A549 (cell line): ENCODE data around the gene NAV2. TPM values are rescaled to one million over a fixed set of nuclear protein-coding genes. Genes with fewer than 3 reads are reported as not detected.
"Not testable (repeated sequence)": the region's sequence is repeated elsewhere in the genome, so short reads cannot be mapped to it uniquely, and the experiment has no call there.

Experiments
- ATAC-seq, 2 experiments: fragments of 200-7000 bp in 1 of 2; fragments of >200 bp in 1 of 2; cut with Nextera tagmentation in 1 of 2; cut with Tn5 transposase in 1 of 2; 3 replicates each; pipeline versions ENCODE4 v1.8.0 to v1.9.1; 2018 to 2020; ENCODE audit warnings: mild to moderate bottlenecking in 1 of 2, moderate library complexity in 1 of 2
- CTCF ChIA-PET: fragments of 300-600 bp; sonication (Branson Sonifier 250); formaldehyde crosslinking; extraction: SDS; loops from one replicate; lab custom pipeline; 2021; ENCODE audit warnings: antibody characterized with exemption, inconsistent platforms; lab: Yijun Ruan, JAX
- POLR2A ChIA-PET: fragments of 350-600 bp; formaldehyde crosslinking; extraction: SDS; loops from one replicate; lab custom pipeline; 2021; ENCODE audit warnings: antibody characterized with exemption, inconsistent platforms; lab: Yijun Ruan, JAX
- DNase-seq, 2 experiments: peaks; one replicate each; pipeline versions ENCODE4 v3.0.0 to v3.0.0-alpha.2; 2011 to 2016; ENCODE audit warnings: low read depth in 1 of 2, low spot score in 1 of 2
- FAIRE-seq: peaks from 2 replicates; lab custom pipeline; 2011; peaks lifted over from hg19 to GRCh38; lab: Jason Lieb, UNC
- H3K27ac ChIP-seq, 2 experiments: fragments of >200 bp; sonication (Bioruptor Twin); formaldehyde crosslinking; 3 replicates each; pipeline ENCODE4 v1.5.1; 2016 to 2017
- H3K4me1 ChIP-seq: fragments of >200 bp; sonication (Bioruptor Twin); formaldehyde crosslinking; 3 replicates; pipeline ENCODE4 v1.6.1; 2016
- H3K4me2 ChIP-seq: fragments of >200 bp; sonication (Bioruptor Twin); formaldehyde crosslinking; 3 replicates; pipeline ENCODE4 v1.6.1; 2016
- H3K4me3 ChIP-seq: fragments of >200 bp; sonication (Bioruptor Twin); formaldehyde crosslinking; 3 replicates; pipeline ENCODE4 v1.5.1; 2016
- H3K9me3 ChIP-seq: fragments of >200 bp; sonication (Bioruptor Twin); formaldehyde crosslinking; 3 replicates; pipeline ENCODE4 v1.6.1; 2016
- BHLHE40 ChIP-seq: IDR thresholded peaks from 2 replicates; pipeline ENCODE4 v1.6.1; 2012; ENCODE audit warnings: low read depth, low read length, inconsistent platforms
- CBX2 ChIP-seq: fragments of 200-600 bp; sonication (generic); IDR thresholded peaks from 2 replicates; pipeline ENCODE4 v1.6.1; 2016; ENCODE audit warnings: low read depth, mild to moderate bottlenecking, borderline replicate concordance
- CEBPB ChIP-seq, 2 experiments: fragments of >200 bp in 1 of 2; sonication (Bioruptor Twin) in 1 of 2; formaldehyde crosslinking in 1 of 2; IDR thresholded peaks; 2 replicates each; pipeline ENCODE4 v1.6.1; 2012 to 2016
- CHD4 ChIP-seq: fragments of 200-600 bp; sonication (generic); IDR thresholded peaks from 2 replicates; pipeline ENCODE4 v1.6.1; 2016; ENCODE audit warnings: antibody characterized with exemption, mild to moderate bottlenecking, borderline replicate concordance
- EHF ChIP-seq: fragments of 250-450 bp; sonication (Bioruptor Pico); IDR thresholded peaks from 2 replicates; pipeline ENCODE4 v1.5.0; 2020; ENCODE audit warnings: mild to moderate bottlenecking
- EHMT2 ChIP-seq: fragments of 200-600 bp; sonication (generic); IDR thresholded peaks from 2 replicates; pipeline ENCODE4 v1.6.1; 2016; ENCODE audit warnings: antibody characterized with exemption, low read depth, mild to moderate bottlenecking, moderate library complexity
- FOSB ChIP-seq: fragments of 250-450 bp; sonication (Bioruptor Pico); IDR thresholded peaks from 2 replicates; pipeline ENCODE4 v1.5.0; 2020; ENCODE audit warnings: mild to moderate bottlenecking, moderate library complexity
- FOXS1 ChIP-seq: fragments of 250-450 bp; sonication (Bioruptor Pico); IDR thresholded peaks from 2 replicates; pipeline ENCODE4 v1.5.0; 2020; ENCODE audit warnings: mild to moderate bottlenecking, moderate library complexity
- HOXA7 ChIP-seq: fragments of 250-450 bp; sonication (Bioruptor Pico); IDR thresholded peaks from 2 replicates; pipeline ENCODE4 v1.5.0; 2020; ENCODE audit warnings: mild to moderate bottlenecking, moderate library complexity
- HOXB13 ChIP-seq: fragments of 250-450 bp; sonication (Bioruptor Pico); IDR thresholded peaks from 2 replicates; pipeline ENCODE4 v1.5.0; 2020; ENCODE audit warnings: low read depth, mild to moderate bottlenecking, moderate library complexity
- KDM1A ChIP-seq: fragments of 200-600 bp; sonication (generic); IDR thresholded peaks from 2 replicates; pipeline ENCODE4 v1.6.1; 2016; ENCODE audit warnings: low read depth, mild to moderate bottlenecking
- KDM5A ChIP-seq: fragments of 200-600 bp; sonication (generic); IDR thresholded peaks from 2 replicates; pipeline ENCODE4 v1.6.1; 2016; ENCODE audit warnings: antibody characterized with exemption, mild to moderate bottlenecking
- MAX ChIP-seq: IDR thresholded peaks from 2 replicates; pipeline ENCODE4 v1.6.1; 2012
- NFE2L2 ChIP-seq: fragments of 150-350 bp; conservative IDR thresholded peaks from 2 replicates; pipeline ENCODE4 v1.6.1; 2014; ENCODE audit warnings: low read length
- PBX3 ChIP-seq: IDR thresholded peaks from 2 replicates; pipeline ENCODE4 v1.6.1; 2012
- POLR2A ChIP-seq: IDR thresholded peaks from 2 replicates; pipeline ENCODE4 v1.6.1; 2012; ENCODE audit warnings: mild to moderate bottlenecking, low read length
- RAD21 ChIP-seq, 2 experiments: fragments of >200 bp in 1 of 2; sonication (Bioruptor Twin) in 1 of 2; formaldehyde crosslinking in 1 of 2; IDR thresholded peaks in 1 of 2; conservative IDR thresholded peaks in 1 of 2; 2 replicates in 1 of 2; 3 replicates in 1 of 2; pipeline ENCODE4 v1.6.1; 2012 to 2018; ENCODE audit warnings: inconsistent platforms in 1 of 2
- RNF2 ChIP-seq: fragments of 200-600 bp; sonication (generic); IDR thresholded peaks from 2 replicates; pipeline ENCODE4 v1.6.1; 2016; ENCODE audit warnings: low read depth, mild to moderate bottlenecking, antibody characterized with exemption, moderate library complexity, borderline replicate concordance
- SMC3 ChIP-seq: fragments of >200 bp; sonication (Bioruptor Twin); formaldehyde crosslinking; IDR thresholded peaks from 3 replicates; pipeline ENCODE4 v1.6.1; 2018; ENCODE audit warnings: inconsistent platforms
- TFCP2L1 ChIP-seq: fragments of 250-450 bp; sonication (Bioruptor Pico); IDR thresholded peaks from 2 replicates; pipeline ENCODE4 v1.5.0; 2021; ENCODE audit warnings: mild to moderate bottlenecking
- TP53 ChIP-seq: fragments of 250-450 bp; sonication (Bioruptor Pico); IDR thresholded peaks from 2 replicates; pipeline ENCODE4 v1.5.0; 2021; ENCODE audit warnings: mild to moderate bottlenecking, moderate library complexity
- ZC3H11A ChIP-seq: fragments of 450-650 bp; IDR thresholded peaks from 2 replicates; pipeline ENCODE4 v1.6.1; 2014; ENCODE audit warnings: antibody characterized with exemption, mild to moderate bottlenecking
- ZFP36 ChIP-seq: fragments of 450-650 bp; IDR thresholded peaks from 2 replicates; pipeline ENCODE4 v1.6.1; 2014; ENCODE audit warnings: borderline replicate concordance; ENCODE audit not compliant: partially characterized antibody
- WGBS: methylation state at CpG from one replicate; pipeline ENCODE4 v1.1.6; 2017; ENCODE audit errors: missing lambda C conversion rate; 5-methylcytosine and 5-hydroxymethylcytosine counted together
- polyA plus RNA-seq, 4 experiments: library from polyadenylated mRNA; depleted of rRNA in 3 of 4; stranded (reverse); fragments of >200 nt; fragmentation: RNase III in 1 of 4; extraction: RNeasy Plus Mini Kit Qiagen cat#74134 plus additional on column Dnase treatment in 1 of 4; gene quantifications; 2 replicates in 3 of 4; 3 replicates in 1 of 4; pipeline ENCODE4 v1.2.3, GENCODE V29; 2011 to 2017
- TF ChIP-seq, protein P1 (sequence below): fragments of 250-450 bp; sonication (Bioruptor Pico); IDR thresholded peaks from 2 replicates; pipeline ENCODE4 v1.5.0; 2020; ENCODE audit warnings: low read depth, mild to moderate bottlenecking, moderate library complexity
- TF ChIP-seq, protein P2 (sequence below): fragments of >200 bp; sonication (Bioruptor Twin); formaldehyde crosslinking; IDR thresholded peaks from 3 replicates; pipeline ENCODE4 v1.5.1; 2016

Gene NAV2
- polyA plus RNA-seq, 2 of the 4 experiments (the other 2 are of a cell fraction): 4.9 to 19.8 TPM

- 83% methylated on average over 8 of the region's 8 CpGs for whole genome bisulfite sequencing
- DNase-seq (no peak), ATAC-seq (no peak), FAIRE-seq (no peak)
- H3K4me1 ChIP-seq: peaks cover 12% of the 10 kb centered on the region; the same call in 2 of the 3 replicates
- CTCF ChIA-PET: interaction anchor here (1.0 to 9.1 kb wide), 15 partner anchors 12 to 389 kb away, joined by 3 to 172 read pairs (median 13); no protein-coding TSS in a partner anchor
- peak overlapping the region; percentile 61 to 75; a peak in 3 of 6 replicates for H3K27ac ChIP-seq
- no peak overlapping the region for H3K4me3 ChIP-seq
- no peak overlapping the region for H3K4me2 ChIP-seq
- H3K9me3 ChIP-seq: no peaks in the 10 kb centered on the region
- POLR2A ChIA-PET: interaction anchor here (1.4 kb wide), 1 partner anchor 173 kb away, joined by 3 read pairs; no protein-coding TSS in a partner anchor
- TF ChIP-seq CEBPB (IDR thresholded peaks at IDR 0.05) (no peak), CHD4 (no peak), POLR2A (no peak), KDM5A (no peak), TP53 (CRISPR knock-in tag) (no peak), PBX3 (no peak), FOSB (CRISPR knock-in tag) (no peak), RNF2 (no peak), KDM1A (no peak), BHLHE40 (no peak), CBX2 (no peak), FOXS1 (CRISPR knock-in tag) (no peak), ZFP36 (no peak), EHF (no peak), HOXB13 (CRISPR knock-in tag) (no peak), HOXA7 (no peak), ZC3H11A (no peak), NFE2L2 (no peak), TFCP2L1 (CRISPR knock-in tag) (no peak)
- TF ChIP-seq, protein P1, sequence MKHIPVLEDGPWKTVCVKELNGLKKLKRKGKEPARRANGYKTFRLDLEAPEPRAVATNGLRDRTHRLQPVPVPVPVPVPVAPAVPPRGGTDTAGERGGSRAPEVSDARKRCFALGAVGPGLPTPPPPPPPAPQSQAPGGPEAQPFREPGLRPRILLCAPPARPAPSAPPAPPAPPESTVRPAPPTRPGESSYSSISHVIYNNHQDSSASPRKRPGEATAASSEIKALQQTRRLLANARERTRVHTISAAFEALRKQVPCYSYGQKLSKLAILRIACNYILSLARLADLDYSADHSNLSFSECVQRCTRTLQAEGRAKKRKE: no peak
Measured at GRCh38 chr11:20126724-20127123, 414.1 kb downstream of the NAV2 start.

GRCh38 chr11:20127671-20128527 lies 415.3 kb downstream of the NAV2 start:
- CTCF ChIA-PET: interaction anchor here (0.7 to 9.1 kb wide), 66 partner anchors 9 to 575 kb away, joined by 3 to 172 read pairs (median 6); partner anchors contain the start of genes DBX1 and HTATIP2
- peaks cover 16% of the 10 kb centered on the region; the same call in 2 of the 3 replicates for H3K4me1 ChIP-seq
- 59% methylated on average over 16 of the region's 16 CpGs for WGBS
- peak; percentile 66 to 70 for DNase-seq
- FAIRE-seq: no peak
- H3K27ac ChIP-seq: peak overlapping the region; percentile 59 to 61; a peak in 5 of 6 replicates
- H3K4me3 ChIP-seq: no peak overlapping the region
- no peak for TF ChIP-seq EHMT2
- TF ChIP-seq SMC3: peak; percentile 86
- 0 out of 2 replicates have a peak, but pooled peaks have one; percentile 17 for TF ChIP-seq MAX
- TF ChIP-seq, protein P2, sequence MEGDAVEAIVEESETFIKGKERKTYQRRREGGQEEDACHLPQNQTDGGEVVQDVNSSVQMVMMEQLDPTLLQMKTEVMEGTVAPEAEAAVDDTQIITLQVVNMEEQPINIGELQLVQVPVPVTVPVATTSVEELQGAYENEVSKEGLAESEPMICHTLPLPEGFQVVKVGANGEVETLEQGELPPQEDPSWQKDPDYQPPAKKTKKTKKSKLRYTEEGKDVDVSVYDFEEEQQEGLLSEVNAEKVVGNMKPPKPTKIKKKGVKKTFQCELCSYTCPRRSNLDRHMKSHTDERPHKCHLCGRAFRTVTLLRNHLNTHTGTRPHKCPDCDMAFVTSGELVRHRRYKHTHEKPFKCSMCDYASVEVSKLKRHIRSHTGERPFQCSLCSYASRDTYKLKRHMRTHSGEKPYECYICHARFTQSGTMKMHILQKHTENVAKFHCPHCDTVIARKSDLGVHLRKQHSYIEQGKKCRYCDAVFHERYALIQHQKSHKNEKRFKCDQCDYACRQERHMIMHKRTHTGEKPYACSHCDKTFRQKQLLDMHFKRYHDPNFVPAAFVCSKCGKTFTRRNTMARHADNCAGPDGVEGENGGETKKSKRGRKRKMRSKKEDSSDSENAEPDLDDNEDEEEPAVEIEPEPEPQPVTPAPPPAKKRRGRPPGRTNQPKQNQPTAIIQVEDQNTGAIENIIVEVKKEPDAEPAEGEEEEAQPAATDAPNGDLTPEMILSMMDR: peak; percentile 83
- TF ChIP-seq RAD21 (conservative IDR thresholded peaks at IDR 0.05 in 1 of 2, IDR thresholded peaks at IDR 0.05 in 1 of 2): peak; percentile 86 to 94
- H3K4me2 ChIP-seq: no peak overlapping the region
- H3K9me3 ChIP-seq: no peaks in the 10 kb centered on the region
- ATAC-seq: peak; percentile 87 to 93
- POLR2A ChIA-PET: interaction anchor here (1.2 to 1.7 kb wide), 2 partner anchors 16 to 261 kb away, joined by 4 to 5 read pairs; no protein-coding TSS in a partner anchor

- not testable (repeated sequence) for FAIRE-seq, H3K4me3 ChIP-seq, H3K4me2 ChIP-seq, ATAC-seq, DNase-seq, H3K9me3 ChIP-seq
- ChIA-PET CTCF (interaction anchor here (0.7 to 9.1 kb wide), 59 partner anchors 8 to 575 kb away, joined by 3 to 172 read pairs (median 7); partner anchors contain the start of gene DBX1), POLR2A (interaction anchor here (1.2 to 1.7 kb wide), 2 partner anchors 16 to 260 kb away, joined by 4 to 5 read pairs; no protein-coding TSS in a partner anchor)
- Histone ChIP-seq H3K27ac (peak overlapping the region; percentile 56 to 61; a peak in 4 of 6 replicates), H3K4me1 (peaks cover 16% of the 10 kb centered on the region; the same call in 2 of the 3 replicates)
- WGBS: 79% methylated on average over 7 of the region's 7 CpGs
Measured at GRCh38 chr11:20128528-20128825, 415.8 kb downstream of the NAV2 start.
